ENCODE data around the gene ZMYND8.

The ZMYND8 gene

GRCh38 chr20:47306755-47307370 is 49.6 kb downstream of the ZMYND8 start:
- no peak overlapping the region for H3K4me3 ChIP-seq (ENCODE audit: low read length)
- no peak for TF ChIP-seq ZNF274 (IDR thresholded peaks at IDR 0.05; ENCODE audit: low read depth, low read length)

GRCh38 chr20:47306095-47306494 is 50.4 kb downstream of the ZMYND8 start:
- no peak for TF ChIP-seq ZNF274 (IDR thresholded peaks at IDR 0.05; ENCODE audit: low read depth, low read length)
- no peak overlapping the region for H3K4me3 ChIP-seq (ENCODE audit: low read length)

- no peak overlapping the region for H3K4me3 ChIP-seq (ENCODE audit: low read length)
- no peak for TF ChIP-seq ZNF274 (IDR thresholded peaks at IDR 0.05; ENCODE audit: low read depth, low read length)
These were observed 50.8 kb downstream of the ZMYND8 start for GRCh38 chr20:47305667-47306066.

GRCh38 chr20:47304287-47304686 is 52.2 kb downstream of the ZMYND8 start:
- no peak for TF ChIP-seq ZNF274 (IDR thresholded peaks at IDR 0.05; ENCODE audit: low read depth, low read length)
- no peak overlapping the region for H3K4me3 ChIP-seq (ENCODE audit: low read length)

GRCh38 chr20:47303736-47304135 is 52.8 kb downstream of the ZMYND8 start:
- no peak for TF ChIP-seq ZNF274 (IDR thresholded peaks at IDR 0.05; ENCODE audit: low read depth, low read length)
- H3K4me3 ChIP-seq (ENCODE audit: low read length) = no peak overlapping the region

- H3K4me3 ChIP-seq (ENCODE audit: low read length) = no peak overlapping the region
- no peak for TF ChIP-seq ZNF274 (IDR thresholded peaks at IDR 0.05; ENCODE audit: low read depth, low read length)
These were observed 56.4 kb downstream of the ZMYND8 start for GRCh38 chr20:47300071-47300470.

GRCh38 chr20:47298624-47299023 is 57.9 kb downstream of the ZMYND8 start:
- TF ChIP-seq ZNF274 (IDR thresholded peaks at IDR 0.05; ENCODE audit: low read depth, low read length) = no peak
- no peak overlapping the region for H3K4me3 ChIP-seq (ENCODE audit: low read length)

GRCh38 chr20:47297746-47298145 is 58.8 kb downstream of the ZMYND8 start:
- no peak overlapping the region for H3K4me3 ChIP-seq (ENCODE audit: low read length)
- no peak for TF ChIP-seq ZNF274 (IDR thresholded peaks at IDR 0.05; ENCODE audit: low read depth, low read length)

- H3K4me3 ChIP-seq (ENCODE audit: low read length) = no peak overlapping the region
- TF ChIP-seq ZNF274 (IDR thresholded peaks at IDR 0.05; ENCODE audit: low read depth, low read length) = no peak
These were observed 59.5 kb downstream of the ZMYND8 start for GRCh38 chr20:47296950-47297349.

- no peak overlapping the region for H3K4me3 ChIP-seq (ENCODE audit: low read length)
- no peak for TF ChIP-seq ZNF274 (IDR thresholded peaks at IDR 0.05; ENCODE audit: low read depth, low read length)
These were observed 60.5 kb downstream of the ZMYND8 start for GRCh38 chr20:47295921-47296426.

GRCh38 chr20:47295129-47295813 is 61.2 kb downstream of the ZMYND8 start:
- H3K4me3 ChIP-seq (ENCODE audit: low read length) = no peak overlapping the region
- TF ChIP-seq ZNF274 (IDR thresholded peaks at IDR 0.05; ENCODE audit: low read depth, low read length) = no peak

GRCh38 chr20:47293631-47294030 is 62.9 kb downstream of the ZMYND8 start:
- TF ChIP-seq ZNF274 (IDR thresholded peaks at IDR 0.05; ENCODE audit: low read depth, low read length) = no peak
- H3K4me3 ChIP-seq (ENCODE audit: low read length) = no peak overlapping the region

- TF ChIP-seq ZNF274 (IDR thresholded peaks at IDR 0.05; ENCODE audit: low read depth, low read length) = no peak
- H3K4me3 ChIP-seq (ENCODE audit: low read length) = no peak overlapping the region
These were observed 63.9 kb downstream of the ZMYND8 start for GRCh38 chr20:47292581-47292980.

- no peak for TF ChIP-seq ZNF274 (IDR thresholded peaks at IDR 0.05; ENCODE audit: low read depth, low read length)
- H3K4me3 ChIP-seq (ENCODE audit: low read length) = no peak overlapping the region
These were observed 65.7 kb downstream of the ZMYND8 start for GRCh38 chr20:47290666-47291430.

- no peak for TF ChIP-seq ZNF274 (IDR thresholded peaks at IDR 0.05; ENCODE audit: low read depth, low read length)
- no peak overlapping the region for H3K4me3 ChIP-seq (ENCODE audit: low read length)
These were observed 66.5 kb downstream of the ZMYND8 start for GRCh38 chr20:47290008-47290407.

Measured in GM08714 (cell line).